A673 (cell line): ENCODE measurements around the gene SH2B3. TPM values are rescaled to one million over a fixed set of nuclear protein-coding genes. Genes with fewer than 3 reads are reported as not detected.

Experiments
- BruUV-seq: library from RNA; stranded (reverse); fragments of 400-500 nt; replicated peaks from 2 replicates; lab custom pipeline; 2021; lab: Mats Ljungman, UMichigan
- CTCF ChIA-PET: fragments of 300-600 bp; sonication (Branson Sonifier 250); formaldehyde crosslinking; loops from one replicate; lab custom pipeline; 2022; ENCODE audit warnings: antibody characterized with exemption; lab: Charles Lee
- POLR2A ChIA-PET: fragments of 300-600 bp; sonication (Branson Sonifier 250); formaldehyde crosslinking; loops from one replicate; lab custom pipeline; 2022; ENCODE audit warnings: antibody characterized with exemption; ENCODE audit not compliant: low non-redundant PET; lab: Charles Lee
- DNase-seq: peaks from one replicate; pipeline ENCODE4 v3.0.0-alpha.2; 2015; ENCODE audit warnings: low spot score
- H3K27ac ChIP-seq: fragments of 200-600 bp; sonication (generic); 2 replicates; pipeline ENCODE4 v1.5.1; 2016; ENCODE audit warnings: mixed run types, low read depth, mild to moderate bottlenecking, mixed read lengths, antibody characterized with exemption, low read length; ENCODE audit not compliant: poor library complexity, severe bottlenecking
- H3K27me3 ChIP-seq: fragments of 200-600 bp; sonication (generic); replicated peaks from 2 replicates; pipeline ENCODE4 v1.6.1; 2017; ENCODE audit warnings: mixed run types, low read depth, mild to moderate bottlenecking, mixed read lengths, antibody characterized with exemption, low read length; ENCODE audit not compliant: insufficient read depth, poor library complexity
- H3K36me3 ChIP-seq: fragments of 200-600 bp; sonication (generic); 2 replicates; pipeline ENCODE4 v1.6.1; 2016; ENCODE audit warnings: mixed run types, mild to moderate bottlenecking, mixed read lengths, antibody characterized with exemption, low read length; ENCODE audit not compliant: insufficient read depth, poor library complexity, severe bottlenecking
- H3K4me1 ChIP-seq: fragments of 200-600 bp; sonication (generic); 2 replicates; pipeline ENCODE4 v1.6.1; 2017; ENCODE audit warnings: mixed run types, mild to moderate bottlenecking, mixed read lengths, antibody characterized with exemption, low read length; ENCODE audit not compliant: insufficient read depth, poor library complexity, severe bottlenecking
- H3K4me3 ChIP-seq: fragments of 200-600 bp; sonication (generic); 2 replicates; pipeline ENCODE4 v1.5.1; 2016; ENCODE audit warnings: low read depth, mixed run types, mild to moderate bottlenecking, mixed read lengths, low read length; ENCODE audit not compliant: poor library complexity, severe bottlenecking
- H3K9me3 ChIP-seq: fragments of 200-600 bp; sonication (generic); 2 replicates; pipeline ENCODE4 v1.6.1; 2016; ENCODE audit warnings: mixed run types, low read depth, mild to moderate bottlenecking, mixed read lengths, antibody characterized with exemption, low read length; ENCODE audit not compliant: poor library complexity, severe bottlenecking
- EZH2 ChIP-seq: fragments of 200-600 bp; sonication (generic); IDR thresholded peaks from 2 replicates; pipeline ENCODE4 v1.6.1; 2017; ENCODE audit warnings: borderline replicate concordance, low read depth, mild to moderate bottlenecking, mixed read lengths, antibody characterized with exemption, low read length; ENCODE audit not compliant: poor library complexity, severe bottlenecking
- intact Hi-C: fragments of 100-400 bp; cut with micrococcal nuclease; formaldehyde crosslinking; loops from one replicate; pipeline ENCODE4 v1.10.0; 2022; ENCODE audit not compliant: unreplicated experiment
- total RNA-seq: library from RNA; stranded (reverse); gene quantifications from 2 replicates; pipeline ENCODE4 v1.2.3, GENCODE V29; 2021
- TF ChIP-seq, protein P1 (sequence below): fragments of 300-800, 200-600 bp; sonication (generic); conservative IDR thresholded peaks from 2 replicates; pipeline ENCODE4 v1.5.1; 2017; ENCODE audit warnings: low read depth, mild to moderate bottlenecking, antibody characterized with exemption, low read length, moderate library complexity, mixed read lengths

Gene SH2B3
- total RNA-seq, 1 experiment from 2014 or later, result 133 TPM

GRCh38 chr12:111406474-111407376 lies 1.0 kb downstream of the SH2B3 start:
- intact Hi-C loops, result loop anchor here (5.0 kb wide), 1 partner anchor 191 kb away; the partner anchor contains the start of gene ATXN2
- TF ChIP-seq EZH2, result no peak
- TF ChIP-seq, protein P1, sequence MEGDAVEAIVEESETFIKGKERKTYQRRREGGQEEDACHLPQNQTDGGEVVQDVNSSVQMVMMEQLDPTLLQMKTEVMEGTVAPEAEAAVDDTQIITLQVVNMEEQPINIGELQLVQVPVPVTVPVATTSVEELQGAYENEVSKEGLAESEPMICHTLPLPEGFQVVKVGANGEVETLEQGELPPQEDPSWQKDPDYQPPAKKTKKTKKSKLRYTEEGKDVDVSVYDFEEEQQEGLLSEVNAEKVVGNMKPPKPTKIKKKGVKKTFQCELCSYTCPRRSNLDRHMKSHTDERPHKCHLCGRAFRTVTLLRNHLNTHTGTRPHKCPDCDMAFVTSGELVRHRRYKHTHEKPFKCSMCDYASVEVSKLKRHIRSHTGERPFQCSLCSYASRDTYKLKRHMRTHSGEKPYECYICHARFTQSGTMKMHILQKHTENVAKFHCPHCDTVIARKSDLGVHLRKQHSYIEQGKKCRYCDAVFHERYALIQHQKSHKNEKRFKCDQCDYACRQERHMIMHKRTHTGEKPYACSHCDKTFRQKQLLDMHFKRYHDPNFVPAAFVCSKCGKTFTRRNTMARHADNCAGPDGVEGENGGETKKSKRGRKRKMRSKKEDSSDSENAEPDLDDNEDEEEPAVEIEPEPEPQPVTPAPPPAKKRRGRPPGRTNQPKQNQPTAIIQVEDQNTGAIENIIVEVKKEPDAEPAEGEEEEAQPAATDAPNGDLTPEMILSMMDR, result no peak
- CTCF ChIA-PET, result no interaction called here

DNA sequence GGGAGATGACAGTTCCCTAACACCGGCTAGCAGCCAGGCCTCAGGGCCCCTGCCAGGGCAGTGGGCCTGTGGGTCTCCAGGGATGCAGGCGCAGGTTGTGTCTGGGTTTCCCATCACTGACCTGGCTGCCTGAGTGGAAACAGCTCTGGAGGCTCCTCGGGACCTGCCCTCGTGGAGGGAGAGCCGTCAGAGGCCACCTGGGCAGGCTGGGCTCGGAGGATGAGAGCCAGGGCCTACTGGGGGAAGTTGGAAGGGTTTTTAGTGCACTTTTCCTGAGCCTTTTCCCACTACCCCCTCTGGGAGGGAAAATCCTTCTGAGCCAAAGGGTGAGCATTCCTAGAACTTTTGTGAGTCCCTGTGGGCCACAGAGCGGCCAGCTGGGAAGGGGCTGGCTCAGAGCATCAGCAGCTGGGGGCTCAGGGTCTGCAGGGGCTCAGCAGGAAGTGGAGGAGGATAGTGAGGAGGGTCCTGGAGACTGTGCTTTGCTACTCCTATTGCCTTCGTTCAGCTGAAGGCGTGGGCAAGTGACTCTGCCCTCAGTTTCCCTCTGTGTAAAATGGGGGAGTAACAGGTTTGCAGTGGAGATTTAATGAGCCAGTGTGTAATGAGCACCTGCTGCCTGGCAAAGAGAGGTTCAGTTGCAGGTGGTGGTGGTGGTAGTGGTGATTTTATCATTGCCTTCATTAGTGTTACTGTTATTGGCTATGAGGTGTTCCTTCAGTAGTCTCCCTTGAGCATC lies 1.8 kb downstream of the SH2B3 start:
- Histone ChIP-seq H3K36me3 (no peaks in the 10 kb centered on the region), H3K27me3 (no peaks in the 10 kb centered on the region), H3K9me3 (no peaks in the 10 kb centered on the region), H3K4me1 (peaks cover 69% of the 10 kb centered on the region), H3K4me3 (peak overlapping the region; percentile 80), H3K27ac (peak overlapping the region; percentile 91)
- BruUV-seq, result no TSS peak
- CTCF ChIA-PET, result interaction anchor here (1.5 kb wide), 1 partner anchor 44 kb away, joined by 6 read pairs; no protein-coding TSS in a partner anchor
- no peak for DNase-seq
- intact Hi-C loops, result loop anchor here (5.0 kb wide), 1 partner anchor 190 kb away; the partner anchor contains the start of gene ATXN2
- POLR2A ChIA-PET, result no interaction called here
- no peak for TF ChIP-seq EZH2

More at GRCh38 chr12:111406474-111407376, 1.0 kb downstream of the SH2B3 start:
- DNase-seq, result no peak
- peak overlapping the region; percentile 80 for H3K4me3 ChIP-seq
- POLR2A ChIA-PET, result no interaction called here
- BruUV-seq, result TSS peak; percentile 28
- H3K27me3 ChIP-seq, result no peaks in the 10 kb centered on the region
- no peaks in the 10 kb centered on the region for H3K36me3 ChIP-seq
- H3K27ac ChIP-seq, result peak overlapping the region; percentile 91
- no peaks in the 10 kb centered on the region for H3K9me3 ChIP-seq
- H3K4me1 ChIP-seq, result peaks cover 61% of the 10 kb centered on the region

DNA sequence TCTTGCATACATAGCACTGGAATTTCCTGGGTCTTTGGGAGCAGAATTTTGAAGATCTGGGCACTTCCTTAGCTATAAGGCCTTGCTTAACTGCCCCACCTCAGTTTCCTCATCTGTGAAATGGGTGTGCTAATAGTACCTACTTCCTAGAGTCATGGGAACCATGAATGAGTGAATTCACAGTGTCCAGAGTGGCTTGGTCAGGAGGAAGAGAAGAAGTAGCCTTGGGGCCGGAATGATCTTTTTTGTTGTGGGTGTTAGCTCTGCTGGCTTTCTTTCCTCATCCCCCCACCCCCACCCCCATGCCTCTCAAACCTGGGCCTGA lies 2.4 kb downstream of the SH2B3 start:
- H3K4me3 ChIP-seq, result peak overlapping the region; percentile 80
- POLR2A ChIA-PET, result no interaction called here
- peaks cover 71% of the 10 kb centered on the region for H3K4me1 ChIP-seq
- TF ChIP-seq, protein P1, result no peak
- no peak for TF ChIP-seq EZH2
- CTCF ChIA-PET, result interaction anchor here (1.5 kb wide), 1 partner anchor 44 kb away, joined by 6 read pairs; no protein-coding TSS in a partner anchor
- DNase-seq, result no peak
- no peaks in the 10 kb centered on the region for H3K27me3 ChIP-seq
- H3K27ac ChIP-seq, result peak overlapping the region; percentile 91
- no peaks in the 10 kb centered on the region for H3K36me3 ChIP-seq
- intact Hi-C loops, result loop anchor here (5.0 kb wide), 1 partner anchor 189 kb away; the partner anchor contains the start of gene ATXN2
- H3K9me3 ChIP-seq, result no peaks in the 10 kb centered on the region
- BruUV-seq, result no TSS peak
